ENCODE data around the gene TEX2.

DNA sequence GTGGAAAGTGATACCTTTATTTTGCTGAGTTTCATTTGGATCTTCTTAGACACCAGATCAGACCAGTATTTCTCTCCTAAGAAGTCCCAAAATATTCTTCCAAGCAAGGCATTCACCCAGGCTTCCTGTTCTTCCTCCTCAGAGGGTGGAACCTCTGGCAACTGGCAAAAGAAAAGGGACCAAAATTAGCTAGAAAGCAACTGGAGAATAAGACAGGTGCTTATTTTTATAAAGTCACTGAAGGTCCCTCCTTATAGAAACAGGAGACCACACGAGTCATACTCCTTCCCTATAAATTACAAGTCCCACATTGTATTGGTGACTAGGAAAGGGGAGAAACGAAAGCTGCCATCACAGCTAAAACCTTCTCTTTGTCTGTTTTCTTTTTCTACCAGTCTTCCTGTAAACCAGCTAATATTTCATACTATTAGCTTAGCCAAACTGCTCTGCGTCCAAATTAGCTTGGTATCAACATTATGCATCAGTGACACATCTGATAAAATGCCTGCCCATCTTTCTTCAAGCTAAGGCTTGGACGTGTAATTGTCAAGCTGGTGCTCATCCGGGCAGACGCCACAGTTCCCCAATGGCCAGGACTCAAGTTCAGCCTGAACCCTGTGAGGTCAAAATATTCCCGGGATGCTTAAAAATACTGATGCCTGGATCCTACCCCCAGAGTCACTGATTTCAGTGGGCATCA lies 85.6 kb downstream of the TEX2 start:
- TF ChIP-seq CTCF (IDR thresholded peaks at IDR 0.05; ENCODE audit: low read depth, low read length) (no peak), EZH2phosphoT487 (IDR thresholded peaks at IDR 0.05; ENCODE audit: low read depth) (no peak)

Data from OCI-LY3 (cell line).